IMR-90 (cell line): Measurements from ENCODE around the gene PDIA3. TPM values are rescaled to one million over a fixed set of nuclear protein-coding genes. Genes with fewer than 3 reads are reported as not detected.

Source experiments
- ATAC-seq: fragments of 200-7000 bp; cut with Tn5 transposase; 2 replicates; pipeline ENCODE4 v1.9.1; 2020; ENCODE audit warnings: low read depth, mild to moderate bottlenecking, moderate library complexity
- BruUV-seq: library from RNA; stranded (reverse); fragments of 400-500 nt; replicated peaks from 2 replicates; lab custom pipeline; 2021; lab: Mats Ljungman, UMichigan
- CTCF ChIA-PET: fragments of 300-600 bp; formaldehyde crosslinking; extraction: SDS; loops from one replicate; lab custom pipeline; 2021; ENCODE audit warnings: antibody characterized with exemption; lab: Yijun Ruan, JAX
- POLR2A ChIA-PET: fragments of 300-600 bp; sonication (Branson Sonifier 250); formaldehyde crosslinking; loops from one replicate; lab custom pipeline; 2022; ENCODE audit warnings: antibody characterized with exemption; ENCODE audit not compliant: unreplicated experiment; lab: Charles Lee
- DNase-seq: peaks from one replicate; pipeline ENCODE4 v3.0.0; 2013
- H2AFZ ChIP-seq: replicated peaks from 2 replicates; pipeline ENCODE3; 2013; ENCODE audit warnings: low read length, mild to moderate bottlenecking; ENCODE audit not compliant: poor library complexity
- H2AK5ac ChIP-seq: 2 replicates; pipeline ENCODE4 v1.6.1; 2013; ENCODE audit warnings: low read depth, low read length, inconsistent platforms
- H2AK9ac ChIP-seq: replicated peaks from 2 replicates; pipeline ENCODE3; 2013; ENCODE audit warnings: mild to moderate bottlenecking, low read depth, low read length, moderate library complexity; ENCODE audit not compliant: poor library complexity
- H2BK120ac ChIP-seq: 2 replicates; pipeline ENCODE4 v1.6.1; 2013; ENCODE audit warnings: low read depth, low read length, inconsistent platforms
- H2BK15ac ChIP-seq: 3 replicates; pipeline ENCODE4 v1.6.1; 2013; ENCODE audit warnings: low read depth, low read length, inconsistent platforms
- H2BK20ac ChIP-seq: 2 replicates; pipeline ENCODE4 v1.6.1; 2013; ENCODE audit warnings: low read depth, mild to moderate bottlenecking, inconsistent platforms, low read length, moderate library complexity
- H2BK5ac ChIP-seq: 2 replicates; pipeline ENCODE4 v1.6.1; 2013; ENCODE audit warnings: mild to moderate bottlenecking, low read depth, low read length, inconsistent platforms; ENCODE audit not compliant: poor library complexity, severe bottlenecking
- H3K14ac ChIP-seq: replicated peaks from 2 replicates; pipeline ENCODE4 v1.6.1; 2013; ENCODE audit warnings: low read depth, low read length, inconsistent platforms
- H3K18ac ChIP-seq: 2 replicates; pipeline ENCODE4 v1.6.1; 2013; ENCODE audit warnings: low read depth, low read length, control low read depth
- H3K23ac ChIP-seq: 2 replicates; pipeline ENCODE4 v1.6.1; 2013; ENCODE audit warnings: low read depth, low read length, inconsistent platforms
- H3K27ac ChIP-seq: 2 replicates; pipeline ENCODE4 v1.5.1; 2013; ENCODE audit warnings: mild to moderate bottlenecking, control low read depth, low read length; ENCODE audit not compliant: insufficient read depth
- H3K27me3 ChIP-seq: 2 replicates; pipeline ENCODE4 v1.6.1; 2013; ENCODE audit warnings: low read length; ENCODE audit not compliant: control insufficient read depth, insufficient read depth
- H3K36me3 ChIP-seq: 2 replicates; pipeline ENCODE4 v1.6.1; 2013; ENCODE audit warnings: low read length, mixed read lengths; ENCODE audit not compliant: control insufficient read depth, insufficient read depth
- H3K4ac ChIP-seq: 2 replicates; pipeline ENCODE4 v1.6.1; 2013; ENCODE audit warnings: low read depth, low read length, inconsistent platforms
- H3K4me1 ChIP-seq: 2 replicates; pipeline ENCODE4 v1.6.1; 2013; ENCODE audit warnings: low read length, mixed read lengths; ENCODE audit not compliant: control insufficient read depth, insufficient read depth
- H3K4me2 ChIP-seq: 2 replicates; pipeline ENCODE4 v1.6.1; 2013; ENCODE audit warnings: low read depth, mild to moderate bottlenecking, control low read depth, low read length, moderate library complexity
- H3K4me3 ChIP-seq: 2 replicates; pipeline ENCODE4 v1.5.1; 2013; ENCODE audit warnings: low read depth, mild to moderate bottlenecking, control low read depth, low read length, moderate library complexity; ENCODE audit not compliant: insufficient read depth
- H3K56ac ChIP-seq: 2 replicates; pipeline ENCODE4 v1.6.1; 2013; ENCODE audit warnings: low read length, inconsistent platforms; ENCODE audit not compliant: insufficient read depth; ENCODE audit errors: extremely low read depth
- H3K79me1 ChIP-seq, 2 experiments: 2 replicates each; pipeline ENCODE4 v1.6.1; 2013; ENCODE audit warnings: low read length in 2 of 2, inconsistent platforms in 1 of 2, low read depth in 1 of 2
- H3K9ac ChIP-seq: 2 replicates; pipeline ENCODE4 v1.6.1; 2013; ENCODE audit warnings: low read depth, low read length, control low read depth
- H3K9me1 ChIP-seq: 2 replicates; pipeline ENCODE4 v1.6.1; 2013; ENCODE audit warnings: low read length, inconsistent platforms; ENCODE audit not compliant: insufficient read depth
- H3K9me3 ChIP-seq: 2 replicates; pipeline ENCODE4 v1.6.1; 2013; ENCODE audit warnings: low read length; ENCODE audit not compliant: control insufficient read depth, insufficient read depth
- H4K20me1 ChIP-seq: 2 replicates; pipeline ENCODE4 v1.6.1; 2013; ENCODE audit warnings: low read length, inconsistent platforms; ENCODE audit not compliant: insufficient read depth
- H4K5ac ChIP-seq: 2 replicates; pipeline ENCODE4 v1.6.1; 2013; ENCODE audit warnings: mild to moderate bottlenecking, low read depth, low read length, control low read depth
- H4K8ac ChIP-seq, 2 experiments: 2 replicates each; pipeline ENCODE4 v1.6.1; 2013; ENCODE audit warnings: low read depth in 2 of 2, low read length in 2 of 2, control low read depth in 1 of 2, inconsistent platforms in 1 of 2
- H4K91ac ChIP-seq: 2 replicates; pipeline ENCODE4 v1.6.1; 2013; ENCODE audit warnings: low read depth, low read length, inconsistent platforms; ENCODE audit not compliant: insufficient read depth
- CTCF ChIP-seq: conservative IDR thresholded peaks from 2 replicates; pipeline ENCODE4 v1.5.1; 2012; ENCODE audit warnings: mild to moderate bottlenecking, low read depth, low read length, improper control_type of control experiment
- NFE2L2 ChIP-seq: fragments of 150-350 bp; IDR thresholded peaks from 2 replicates; pipeline ENCODE4 v1.6.1; 2016; ENCODE audit warnings: low read depth, mild to moderate bottlenecking, low read length
- RAD21 ChIP-seq: IDR thresholded peaks from 2 replicates; pipeline ENCODE4 v1.6.1; 2012; ENCODE audit warnings: low read length, improper control_type of control experiment
- SMC3 ChIP-seq: fragments of 150-350 bp; IDR thresholded peaks from 2 replicates; pipeline ENCODE4 v1.6.1; 2016; ENCODE audit warnings: low read depth, mild to moderate bottlenecking, antibody characterized with exemption, low read length, moderate library complexity
- WGBS, 2 experiments: methylation state at CpG; one replicate each; pipeline versions ENCODE4 v1.1.5 to v1.1.7; 2013; ENCODE audit warnings: missing lambda C conversion rate in 2 of 2; ENCODE audit not compliant: insufficient read length in 1 of 2; ENCODE audit errors: extremely low coverage in 2 of 2; 5-methylcytosine and 5-hydroxymethylcytosine counted together
- dilution Hi-C: fragments of 300-500 bp; cut with HindIII; formaldehyde crosslinking; loops from one replicate; pipeline ENCODE4 v1.14.3; 2018; ENCODE audit warnings: low sequenced_read_pairs; ENCODE audit not compliant: unreplicated experiment
- in situ Hi-C: fragments of 300-500 bp; cut with MboI; formaldehyde crosslinking; loops from 3 replicates; pipeline ENCODE4 v1.14.3; 2019; ENCODE audit warnings: low sequenced_read_pairs, inconsistent platforms, mixed read lengths
- intact Hi-C: fragments of 100-400 bp; cut with micrococcal nuclease; formaldehyde crosslinking; loops from 2 replicates; pipeline ENCODE4 v1.10.0; 2022
- polyA plus RNA-seq, 3 experiments: library from polyadenylated mRNA; depleted of rRNA; stranded (reverse); fragments of >200 nt; gene quantifications; 2 replicates each; pipeline ENCODE4 v1.2.3, GENCODE V29; 2012; ENCODE audit warnings: low replicate concordance in 1 of 3
- total RNA-seq: library from RNA; depleted of rRNA; stranded (reverse); fragments of >200 nt; gene quantifications from 2 replicates; pipeline ENCODE4 v1.2.3, GENCODE V29; 2012

Gene PDIA3
- total and polyA plus RNA-seq, 2 of the 4 experiments (the other 2 are of a cell fraction): 103 to 396 TPM

- dilution Hi-C loops: no loop called here
- Histone ChIP-seq H2BK120ac (no peak overlapping the region), H3K4me2 (no peak overlapping the region), H3K9me1 (no peaks in the 10 kb centered on the region), H3K36me3 (peaks cover 44% of the 10 kb centered on the region), H4K8ac (no peak overlapping the region), H2BK20ac (no peak overlapping the region), H2AK9ac (no peak overlapping the region), H2BK15ac (no peak overlapping the region), H3K4me1 (no peaks in the 10 kb centered on the region), H3K18ac (no peak overlapping the region), H3K4ac (no peak overlapping the region), H2AFZ (no peak overlapping the region), H3K56ac (no peak overlapping the region), H3K23ac (no peak overlapping the region), H3K27ac (no peak overlapping the region), H4K5ac (no peak overlapping the region), H4K91ac (no peak overlapping the region), H3K79me1 (peaks cover 15 to 22% of the 10 kb centered on the region in 2 experiments; a peak in 3 of 4 replicates), H3K4me3 (no peak overlapping the region), H2BK5ac (no peak overlapping the region), H3K14ac (no peak overlapping the region), H3K9me3 (no peaks in the 10 kb centered on the region), H2AK5ac (no peak overlapping the region), H4K20me1 (peaks cover 5% of the 10 kb centered on the region; the same call in 1 of the 2 replicates), H3K9ac (no peak overlapping the region), H3K27me3 (no peaks in the 10 kb centered on the region)
- BruUV-seq: no TSS peak
- ChIA-PET CTCF (no interaction called here), POLR2A (no interaction called here)
- intact Hi-C loops: loop anchor here (10.0 kb wide), 2 partner anchors 255 to 325 kb away; partner anchors contain the start of gene MAP1A
- WGBS, 2 experiments: no CpG with 5 or more reads among the region's 5 CpGs
- in situ Hi-C loops: no loop called here
- TF ChIP-seq RAD21: peak; percentile 52
- TF ChIP-seq NFE2L2: no peak
- TF ChIP-seq SMC3: peak; percentile 48
- peak; percentile 81 for TF ChIP-seq CTCF
- peak; percentile 64 for DNase-seq
- peak; percentile 94 for ATAC-seq
Measured at GRCh38 chr15:43769584-43770228, 23.5 kb downstream of the PDIA3 start.
